MCF 10A (cell line): ENCODE results near the gene BUB1. TPM values are rescaled to one million over a fixed set of nuclear protein-coding genes. Genes with fewer than 3 reads are reported as not detected.
A peak's percentile ranks its signal among the peaks of the same experiment; 100 is the strongest.

ENCODE experiments used
- BruUV-seq: library from RNA; stranded (reverse); fragments of 400-500 nt; replicated peaks from 2 replicates; lab custom pipeline; 2021; lab: Mats Ljungman, UMichigan
- CTCF ChIA-PET: fragments of 300-600 bp; sonication (Branson Sonifier 250); formaldehyde crosslinking; extraction: SDS; loops from one replicate; lab custom pipeline; 2021; ENCODE audit warnings: antibody characterized with exemption, inconsistent platforms; lab: Yijun Ruan, JAX
- POLR2A ChIA-PET: fragments of 300-600, 350-650 bp; sonication (Branson Sonifier 250); formaldehyde crosslinking; extraction: SDS; loops from one replicate; lab custom pipeline; 2020; ENCODE audit warnings: antibody characterized with exemption, inconsistent platforms; lab: Yijun Ruan, JAX
- DNase-seq: peaks from one replicate; pipeline ENCODE4 v3.0.0-alpha.2; 2018; ENCODE audit not compliant: unreplicated experiment
- H3K27ac Mint-ChIP-seq: one replicate; pipeline ENCODE4 v1.8.0; 2022; ENCODE audit warnings: mild to moderate bottlenecking, low read depth, mixed read lengths; ENCODE audit not compliant: unreplicated experiment
- H3K27me3 Mint-ChIP-seq: one replicate; pipeline ENCODE4 v1.8.0; 2022; ENCODE audit warnings: mixed read lengths; ENCODE audit not compliant: insufficient read depth, unreplicated experiment
- H3K36me3 Mint-ChIP-seq: one replicate; pipeline ENCODE4 v1.8.0; 2022; ENCODE audit warnings: mild to moderate bottlenecking, moderate library complexity, mixed read lengths; ENCODE audit not compliant: insufficient read depth, unreplicated experiment
- H3K4me1 Mint-ChIP-seq: one replicate; pipeline ENCODE4 v1.8.0; 2022; ENCODE audit warnings: mixed read lengths; ENCODE audit not compliant: insufficient read depth, unreplicated experiment
- H3K4me3 Mint-ChIP-seq: one replicate; pipeline ENCODE4 v1.8.0; 2022; ENCODE audit warnings: mild to moderate bottlenecking, moderate library complexity, mixed read lengths; ENCODE audit not compliant: unreplicated experiment
- H3K9me3 Mint-ChIP-seq: one replicate; pipeline ENCODE4 v1.8.0; 2022; ENCODE audit warnings: mixed read lengths; ENCODE audit not compliant: unreplicated experiment
- intact Hi-C: fragments of 100-400 bp; cut with micrococcal nuclease; formaldehyde crosslinking; loops from 2 replicates; pipeline ENCODE4 v1.14.1; 2022
- total RNA-seq: library from RNA; stranded (reverse); gene quantifications from 2 replicates; pipeline ENCODE4 v1.2.3, GENCODE V29; 2022
- TF ChIP-seq, protein P1 (sequence below): fragments of 200-600 bp; IDR thresholded peaks from one replicate; pipeline ENCODE4 v1.8.0; 2022; ENCODE audit warnings: antibody characterized with exemption, mild to moderate bottlenecking; ENCODE audit not compliant: unreplicated experiment

Gene BUB1
- total RNA-seq, 1 experiment from 2014 or later: 25.5 TPM

DNA sequence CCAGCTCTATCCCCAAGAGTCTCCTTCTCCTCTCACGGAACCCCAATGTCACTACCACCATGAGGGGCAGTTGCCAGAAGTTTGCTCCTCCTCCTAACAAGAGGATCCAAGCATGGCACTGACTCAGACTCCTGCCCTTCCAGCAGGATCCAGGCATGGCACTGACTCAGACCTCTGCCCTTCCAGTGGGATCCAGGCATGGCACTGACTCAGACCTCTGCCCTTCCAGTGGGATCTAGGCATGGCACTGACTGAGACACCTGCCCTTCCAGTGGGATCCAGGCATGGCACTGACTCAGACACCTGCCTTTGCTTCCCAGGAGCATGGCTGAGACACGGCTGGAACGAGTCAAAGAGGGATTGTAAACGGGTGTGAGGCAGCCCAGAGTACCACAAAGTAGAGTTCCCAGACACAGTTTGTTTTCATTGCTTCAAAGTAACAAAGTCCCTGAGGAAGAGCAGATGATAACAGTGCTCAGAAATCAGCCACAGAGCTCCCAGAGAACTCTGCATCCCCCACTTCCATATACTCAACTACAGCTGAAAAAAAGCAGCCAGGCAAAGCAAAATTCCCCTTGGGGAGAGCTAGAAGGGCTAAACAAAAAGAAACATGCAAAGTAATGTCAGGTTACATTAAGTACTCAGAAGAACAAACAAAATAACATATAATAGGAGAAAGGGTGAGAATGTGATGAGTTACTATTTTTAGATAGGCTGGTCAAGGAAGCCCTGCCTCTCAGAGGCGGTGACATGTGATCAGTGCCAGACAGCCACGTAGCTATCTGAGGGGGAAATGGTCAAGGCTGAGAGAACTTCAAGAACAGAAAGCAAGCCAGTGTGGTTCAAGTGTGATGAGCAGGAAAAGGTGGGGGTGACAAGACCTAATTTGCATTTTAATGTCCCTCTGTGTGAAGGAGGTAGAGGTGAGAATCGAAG, 3.0 kb downstream of the BUB1 start:
- intact Hi-C loops: no loop called here
- Mint-ChIP-seq H3K36me3 (peaks cover 5% of the 10 kb centered on the region), H3K9me3 (no peaks in the 10 kb centered on the region), H3K27me3 (no peaks in the 10 kb centered on the region), H3K4me3 (peak overlapping the region; percentile 28), H3K4me1 (peaks cover 22% of the 10 kb centered on the region), H3K27ac (peak overlapping the region; percentile 65)
- TF ChIP-seq, protein P1, sequence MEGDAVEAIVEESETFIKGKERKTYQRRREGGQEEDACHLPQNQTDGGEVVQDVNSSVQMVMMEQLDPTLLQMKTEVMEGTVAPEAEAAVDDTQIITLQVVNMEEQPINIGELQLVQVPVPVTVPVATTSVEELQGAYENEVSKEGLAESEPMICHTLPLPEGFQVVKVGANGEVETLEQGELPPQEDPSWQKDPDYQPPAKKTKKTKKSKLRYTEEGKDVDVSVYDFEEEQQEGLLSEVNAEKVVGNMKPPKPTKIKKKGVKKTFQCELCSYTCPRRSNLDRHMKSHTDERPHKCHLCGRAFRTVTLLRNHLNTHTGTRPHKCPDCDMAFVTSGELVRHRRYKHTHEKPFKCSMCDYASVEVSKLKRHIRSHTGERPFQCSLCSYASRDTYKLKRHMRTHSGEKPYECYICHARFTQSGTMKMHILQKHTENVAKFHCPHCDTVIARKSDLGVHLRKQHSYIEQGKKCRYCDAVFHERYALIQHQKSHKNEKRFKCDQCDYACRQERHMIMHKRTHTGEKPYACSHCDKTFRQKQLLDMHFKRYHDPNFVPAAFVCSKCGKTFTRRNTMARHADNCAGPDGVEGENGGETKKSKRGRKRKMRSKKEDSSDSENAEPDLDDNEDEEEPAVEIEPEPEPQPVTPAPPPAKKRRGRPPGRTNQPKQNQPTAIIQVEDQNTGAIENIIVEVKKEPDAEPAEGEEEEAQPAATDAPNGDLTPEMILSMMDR: no peak
- POLR2A ChIA-PET: no interaction called here
- DNase-seq: peak; percentile 72
- CTCF ChIA-PET: interaction anchor here (0.5 to 0.8 kb wide), 2 partner anchors 26 to 1826 kb away, joined by 3 read pairs; no protein-coding TSS in a partner anchor
- BruUV-seq: no TSS peak

DNA sequence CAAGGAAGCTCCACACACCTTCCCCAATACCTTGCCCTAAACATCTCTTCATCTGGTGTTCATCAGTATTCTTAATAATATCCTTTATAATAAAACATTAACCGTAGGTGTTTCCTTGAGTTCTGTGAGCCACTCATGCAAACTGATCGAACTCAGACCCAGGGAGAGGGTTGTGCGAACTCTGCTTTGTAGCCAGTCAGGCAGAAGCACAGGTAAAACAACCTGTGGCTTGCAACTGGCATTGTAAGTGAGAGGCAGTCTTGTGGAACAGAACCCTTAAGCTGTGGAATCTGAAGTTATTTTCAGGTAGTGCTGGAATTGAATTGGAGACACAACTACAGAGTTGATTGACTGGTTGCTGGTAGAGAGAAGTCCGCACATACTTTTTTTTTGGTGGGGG, 4.7 kb downstream of the BUB1 start:
- H3K27me3 Mint-ChIP-seq: no peaks in the 10 kb centered on the region
- peak overlapping the region; percentile 13 for H3K27ac Mint-ChIP-seq
- H3K4me1 Mint-ChIP-seq: peaks cover 16% of the 10 kb centered on the region
- ChIA-PET CTCF (interaction anchor here (1.1 kb wide), 1 partner anchor 12 kb away, joined by 5 read pairs; no protein-coding TSS in a partner anchor), POLR2A (interaction anchor here (2.6 kb wide), 1 partner anchor 15 kb away, joined by 10 read pairs; no protein-coding TSS in a partner anchor)
- no TSS peak for BruUV-seq
- intact Hi-C loops: no loop called here
- H3K9me3 Mint-ChIP-seq: no peaks in the 10 kb centered on the region
- no peak overlapping the region for H3K4me3 Mint-ChIP-seq
- no peak for DNase-seq
- TF ChIP-seq, protein P1: no peak
- H3K36me3 Mint-ChIP-seq: peaks cover 19% of the 10 kb centered on the region

DNA sequence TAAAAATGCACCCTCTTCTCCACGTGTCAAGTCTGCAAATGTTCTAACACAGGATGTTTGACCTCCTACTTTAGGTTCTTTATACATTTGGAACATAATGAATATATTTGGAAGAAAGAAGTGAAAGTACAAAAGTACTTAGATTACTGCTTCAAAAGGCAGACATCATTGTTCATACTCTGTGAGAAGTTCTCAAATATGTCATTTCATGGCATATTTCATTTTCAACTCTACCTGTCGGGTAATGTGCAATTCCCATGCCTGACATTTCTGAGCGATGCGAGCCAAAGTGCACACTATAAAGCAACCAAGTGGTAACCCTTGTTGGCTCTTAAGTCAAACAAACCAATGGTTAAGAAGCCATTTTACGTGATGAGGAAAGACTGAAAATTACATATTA, 7.0 kb downstream of the BUB1 start:
- Mint-ChIP-seq H3K27ac (no peak overlapping the region), H3K4me1 (peaks cover 10% of the 10 kb centered on the region), H3K27me3 (no peaks in the 10 kb centered on the region), H3K9me3 (no peaks in the 10 kb centered on the region), H3K4me3 (no peak overlapping the region), H3K36me3 (peaks cover 26% of the 10 kb centered on the region)
- DNase-seq: no peak
- TF ChIP-seq, protein P1: no peak
- ChIA-PET CTCF (no interaction called here), POLR2A (no interaction called here)
- BruUV-seq: no TSS peak
- intact Hi-C loops: no loop called here

DNA sequence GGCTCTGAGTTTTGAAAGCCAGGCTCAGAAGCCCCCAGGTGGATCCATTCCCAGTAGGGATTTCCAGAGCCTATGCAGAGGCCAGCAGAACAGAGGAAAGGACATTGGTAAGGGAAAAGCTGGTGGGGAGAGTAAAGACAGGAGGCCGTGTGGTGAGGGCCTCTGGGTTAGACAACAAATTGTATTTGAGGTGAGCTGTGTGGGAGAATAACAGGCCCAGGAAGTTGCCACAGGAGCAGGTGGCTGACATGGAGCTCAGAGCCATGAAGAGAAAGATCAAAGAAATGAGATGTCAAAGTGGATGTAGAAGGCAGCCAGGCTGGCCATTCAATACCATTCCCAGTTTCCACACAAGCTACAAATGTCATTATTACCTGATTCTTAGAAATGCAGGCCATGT, 8.8 kb downstream of the BUB1 start:
- H3K4me3 Mint-ChIP-seq: no peak overlapping the region
- ChIA-PET CTCF (no interaction called here), POLR2A (interaction anchor here (0.9 kb wide), 1 partner anchor 9 kb away, joined by 3 read pairs; the partner anchor contains the start of gene BUB1)
- no peak for DNase-seq
- H3K36me3 Mint-ChIP-seq: peaks cover 31% of the 10 kb centered on the region
- no peaks in the 10 kb centered on the region for H3K4me1 Mint-ChIP-seq
- no TSS peak for BruUV-seq
- TF ChIP-seq, protein P1: no peak
- H3K27me3 Mint-ChIP-seq: no peaks in the 10 kb centered on the region
- H3K27ac Mint-ChIP-seq: peak overlapping the region; percentile 80
- H3K9me3 Mint-ChIP-seq: no peaks in the 10 kb centered on the region
- intact Hi-C loops: no loop called here
